SK-N-MC (cell line): ENCODE measurements around the gene SIGMAR1.

Source experiments
- EZH2 ChIP-seq: fragments of 200-600 bp; sonication (generic); IDR thresholded peaks from one replicate; pipeline ENCODE4 v1.6.1; 2017; ENCODE audit warnings: antibody characterized with exemption
- POLR2AphosphoS5 ChIP-seq: IDR thresholded peaks from 2 replicates; pipeline ENCODE4 v1.6.1; 2012; ENCODE audit warnings: mild to moderate bottlenecking, low read depth, low read length, borderline replicate concordance

- TF ChIP-seq POLR2AphosphoS5: no peak
- no peak for TF ChIP-seq EZH2
Measured at GRCh38 chr9:34606190-34606589, 31.4 kb downstream of the SIGMAR1 start.
